PC-3 (cell line): Measurements from ENCODE around the gene NALCN. TPM values are rescaled to one million over a fixed set of nuclear protein-coding genes. Genes with fewer than 3 reads are reported as not detected.

Experiments used
- ATAC-seq: fragments of 200-7000 bp; cut with Tn5 transposase; 2 replicates; pipeline ENCODE4 v1.9.1; 2020; ENCODE audit warnings: mild to moderate bottlenecking, moderate library complexity
- BruUV-seq: library from RNA; stranded (reverse); fragments of 400-500 nt; replicated peaks from 2 replicates; lab custom pipeline; 2021; lab: Mats Ljungman, UMichigan
- CTCF ChIA-PET: fragments of 300-600 bp; sonication (Branson Sonifier 250); formaldehyde crosslinking; loops from one replicate; lab custom pipeline; 2022; ENCODE audit warnings: antibody characterized with exemption; lab: Charles Lee
- POLR2A ChIA-PET: fragments of 300-600 bp; sonication (Branson Sonifier 250); formaldehyde crosslinking; loops from one replicate; lab custom pipeline; 2022; ENCODE audit warnings: antibody characterized with exemption; ENCODE audit not compliant: unreplicated experiment; lab: Charles Lee
- DNase-seq: peaks from one replicate; pipeline ENCODE4 v3.0.0-alpha.2; 2015
- H2AFZ ChIP-seq: fragments of 300-600 bp; sonication (generic); 2 replicates; pipeline ENCODE4 v1.6.0; 2016; ENCODE audit warnings: antibody characterized with exemption, low read length
- H3F3A ChIP-seq: fragments of 300-600 bp; sonication (generic); one replicate; pipeline ENCODE4 v1.6.0; 2017; ENCODE audit warnings: antibody characterized with exemption, low read length, control low read depth, mild to moderate bottlenecking; ENCODE audit not compliant: unreplicated experiment
- H3K27ac ChIP-seq: fragments of 300-600 bp; sonication (generic); 2 replicates; pipeline ENCODE4 v1.5.1; 2016; ENCODE audit warnings: mild to moderate bottlenecking, low read length
- H3K27me3 ChIP-seq: fragments of 300-600 bp; sonication (generic); 2 replicates; pipeline ENCODE4 v1.6.1; 2016; ENCODE audit warnings: low read length, mixed read lengths
- H3K36me3 ChIP-seq: fragments of 300-600 bp; sonication (generic); 2 replicates; pipeline ENCODE4 v1.6.1; 2016; ENCODE audit warnings: low read depth, mixed run types, low read length, mixed read lengths
- H3K4me1 ChIP-seq: fragments of 300-600 bp; sonication (generic); 2 replicates; pipeline ENCODE4 v1.5.1; 2016; ENCODE audit warnings: low read length; ENCODE audit not compliant: insufficient read depth
- H3K4me2 ChIP-seq: fragments of 300-600 bp; sonication (generic); 2 replicates; pipeline ENCODE4 v1.6.0; 2016; ENCODE audit warnings: low read length
- H3K4me3 ChIP-seq: fragments of 300-600 bp; sonication (generic); 2 replicates; pipeline ENCODE4 v1.5.1; 2016; ENCODE audit warnings: mild to moderate bottlenecking, low read length, mixed read lengths
- H3K79me2 ChIP-seq: fragments of 300-600 bp; sonication (generic); 2 replicates; pipeline ENCODE4 v1.6.1; 2017; ENCODE audit warnings: low read length, mixed read lengths
- H3K9ac ChIP-seq: fragments of 300-600 bp; sonication (generic); 2 replicates; pipeline ENCODE4 v1.6.0; 2016; ENCODE audit warnings: mild to moderate bottlenecking, low read length
- H3K9me2 ChIP-seq: fragments of 300-600 bp; sonication (generic); replicated peaks from 2 replicates; pipeline ENCODE4 v1.6.1; 2016; ENCODE audit warnings: mixed run types, low read length, mixed read lengths
- H3K9me3 ChIP-seq: fragments of 300-600 bp; sonication (generic); 2 replicates; pipeline ENCODE4 v1.6.1; 2016; ENCODE audit warnings: low read length, mixed read lengths
- H4K20me1 ChIP-seq: fragments of 300-600 bp; sonication (generic); 2 replicates; pipeline ENCODE4 v1.6.1; 2016; ENCODE audit warnings: low read length, mixed read lengths
- EZH2 ChIP-seq: fragments of 300-600 bp; sonication (generic); IDR thresholded peaks from one replicate; pipeline ENCODE4 v1.6.1; 2017; ENCODE audit warnings: antibody characterized with exemption, mild to moderate bottlenecking, low read length; ENCODE audit not compliant: unreplicated experiment
- EZH2phosphoT487 ChIP-seq: fragments of 300-600 bp; sonication (generic); IDR thresholded peaks from 2 replicates; pipeline ENCODE4 v1.6.1; 2018; ENCODE audit warnings: mild to moderate bottlenecking, antibody characterized with exemption, low read length, borderline replicate concordance
- intact Hi-C: fragments of 100-400 bp; cut with micrococcal nuclease; formaldehyde crosslinking; loops from 2 replicates; pipeline ENCODE4 v1.9.0; 2023
- total RNA-seq: library from RNA; depleted of rRNA; stranded (reverse); fragments of >200 nt; gene quantifications from 2 replicates; pipeline ENCODE4 v1.2.3, GENCODE V29; 2014
- TF ChIP-seq, protein P1 (sequence below): fragments of 300-600 bp; sonication (generic); conservative IDR thresholded peaks from 2 replicates; pipeline ENCODE4 v1.5.1; 2017; ENCODE audit warnings: antibody characterized with exemption, low read depth, mild to moderate bottlenecking, low read length

The NALCN gene
- total RNA-seq, 1 experiment from 2014 or later: 11.8 TPM

DNA sequence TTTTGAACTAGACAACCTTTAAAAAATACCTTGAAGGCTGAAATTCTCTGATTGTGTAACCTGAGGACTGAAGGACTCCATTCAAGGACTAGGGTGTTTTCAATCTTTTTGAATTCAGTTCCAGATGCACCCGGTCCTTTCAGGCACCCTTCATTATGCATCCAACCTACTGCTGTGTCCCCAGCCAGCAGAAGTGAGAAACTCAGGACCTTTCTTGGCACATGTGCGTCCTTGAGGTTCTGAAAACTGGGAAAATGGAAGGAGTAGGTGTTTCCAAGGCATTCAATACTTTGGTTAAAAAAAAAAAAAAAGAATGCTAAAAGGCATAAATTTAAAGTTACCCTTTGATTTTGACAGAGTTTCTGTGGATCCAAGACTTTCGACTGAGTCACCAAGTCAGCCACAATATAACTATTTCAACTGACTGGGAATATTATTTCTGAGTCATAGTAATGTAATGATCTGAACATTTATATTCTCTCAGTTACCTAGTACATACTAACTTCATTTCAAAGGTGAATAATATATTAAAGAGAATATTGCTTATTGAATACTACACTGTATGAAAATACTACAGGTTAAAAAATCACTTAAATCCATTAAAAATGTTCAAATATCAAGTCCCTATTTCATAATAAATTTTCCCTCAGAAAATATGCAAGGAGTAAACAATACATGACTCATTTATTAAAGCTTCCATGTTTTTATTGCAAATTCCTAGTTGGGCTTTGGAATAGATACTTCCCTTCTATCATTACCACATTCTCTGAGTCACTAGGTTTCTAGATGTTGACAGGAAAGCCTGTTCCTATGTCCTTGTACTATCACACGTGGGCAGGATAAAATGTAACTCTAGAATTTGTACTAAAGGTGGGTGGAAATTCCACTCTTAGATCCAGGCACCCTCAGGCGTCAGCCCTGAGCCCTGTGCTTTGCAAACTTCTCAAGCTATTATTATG, 33.8 kb upstream of the NALCN start:
- ChIA-PET POLR2A (no interaction called here), CTCF (no interaction called here)
- TF ChIP-seq EZH2 (no peak), EZH2phosphoT487 (no peak)
- TF ChIP-seq, protein P1, sequence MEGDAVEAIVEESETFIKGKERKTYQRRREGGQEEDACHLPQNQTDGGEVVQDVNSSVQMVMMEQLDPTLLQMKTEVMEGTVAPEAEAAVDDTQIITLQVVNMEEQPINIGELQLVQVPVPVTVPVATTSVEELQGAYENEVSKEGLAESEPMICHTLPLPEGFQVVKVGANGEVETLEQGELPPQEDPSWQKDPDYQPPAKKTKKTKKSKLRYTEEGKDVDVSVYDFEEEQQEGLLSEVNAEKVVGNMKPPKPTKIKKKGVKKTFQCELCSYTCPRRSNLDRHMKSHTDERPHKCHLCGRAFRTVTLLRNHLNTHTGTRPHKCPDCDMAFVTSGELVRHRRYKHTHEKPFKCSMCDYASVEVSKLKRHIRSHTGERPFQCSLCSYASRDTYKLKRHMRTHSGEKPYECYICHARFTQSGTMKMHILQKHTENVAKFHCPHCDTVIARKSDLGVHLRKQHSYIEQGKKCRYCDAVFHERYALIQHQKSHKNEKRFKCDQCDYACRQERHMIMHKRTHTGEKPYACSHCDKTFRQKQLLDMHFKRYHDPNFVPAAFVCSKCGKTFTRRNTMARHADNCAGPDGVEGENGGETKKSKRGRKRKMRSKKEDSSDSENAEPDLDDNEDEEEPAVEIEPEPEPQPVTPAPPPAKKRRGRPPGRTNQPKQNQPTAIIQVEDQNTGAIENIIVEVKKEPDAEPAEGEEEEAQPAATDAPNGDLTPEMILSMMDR: no peak
- Histone ChIP-seq H3K27me3 (no peaks in the 10 kb centered on the region), H3F3A (peaks cover 5% of the 10 kb centered on the region), H4K20me1 (no peaks in the 10 kb centered on the region), H3K9ac (peak overlapping the region; percentile 70), H3K9me3 (no peaks in the 10 kb centered on the region), H3K9me2 (no peaks in the 10 kb centered on the region), H2AFZ (0 out of 2 replicates have a peak overlapping the region, but pooled peaks have one; percentile 46), H3K36me3 (no peaks in the 10 kb centered on the region), H3K4me3 (peak overlapping the region; percentile 26; the same call in 1 of the 2 replicates), H3K4me1 (peaks cover 37% of the 10 kb centered on the region), H3K27ac (peak overlapping the region; percentile 99), H3K4me2 (peak overlapping the region; percentile 89), H3K79me2 (peaks cover 25% of the 10 kb centered on the region)
- DNase-seq: peak; percentile 93
- intact Hi-C loops: loop anchor here (1.0 to 5.0 kb wide), 8 partner anchors 62 to 307 kb away; no protein-coding TSS in a partner anchor
- no TSS peak for BruUV-seq
- ATAC-seq: peak; percentile 54

DNA sequence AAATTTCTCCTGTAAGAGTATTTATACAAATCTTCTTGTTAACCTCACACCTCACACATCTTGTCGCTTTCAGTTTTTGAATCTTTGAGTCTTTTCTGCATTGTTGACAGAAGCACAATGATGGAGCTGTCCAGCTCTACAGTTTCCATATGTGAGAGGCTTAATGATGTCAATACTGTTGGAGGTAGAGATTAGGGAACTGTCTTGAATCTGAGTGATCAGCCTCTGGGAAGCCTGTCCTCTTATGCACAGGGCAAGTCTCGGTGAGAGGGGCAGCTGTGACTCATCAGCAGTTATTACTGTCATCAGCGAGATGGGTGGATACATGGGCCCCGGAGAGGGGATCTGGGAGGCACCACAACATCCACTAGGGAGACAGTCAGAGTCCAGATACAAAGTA, 31.5 kb upstream of the NALCN start:
- Histone ChIP-seq H3K9ac (no peak overlapping the region), H3K27me3 (no peaks in the 10 kb centered on the region), H3K79me2 (peaks cover 17% of the 10 kb centered on the region), H3K36me3 (no peaks in the 10 kb centered on the region), H3K4me2 (no peak overlapping the region), H3K9me2 (no peaks in the 10 kb centered on the region), H2AFZ (no peak overlapping the region), H3K9me3 (no peaks in the 10 kb centered on the region), H3K4me1 (peaks cover 28% of the 10 kb centered on the region), H3F3A (no peaks in the 10 kb centered on the region), H4K20me1 (no peaks in the 10 kb centered on the region), H3K27ac (no peak overlapping the region), H3K4me3 (no peak overlapping the region)
- DNase-seq (no peak), ATAC-seq (no peak)
- ChIA-PET POLR2A (no interaction called here), CTCF (no interaction called here)
- BruUV-seq: no TSS peak
- intact Hi-C loops: no loop called here
- no peak for TF ChIP-seq EZH2

DNA sequence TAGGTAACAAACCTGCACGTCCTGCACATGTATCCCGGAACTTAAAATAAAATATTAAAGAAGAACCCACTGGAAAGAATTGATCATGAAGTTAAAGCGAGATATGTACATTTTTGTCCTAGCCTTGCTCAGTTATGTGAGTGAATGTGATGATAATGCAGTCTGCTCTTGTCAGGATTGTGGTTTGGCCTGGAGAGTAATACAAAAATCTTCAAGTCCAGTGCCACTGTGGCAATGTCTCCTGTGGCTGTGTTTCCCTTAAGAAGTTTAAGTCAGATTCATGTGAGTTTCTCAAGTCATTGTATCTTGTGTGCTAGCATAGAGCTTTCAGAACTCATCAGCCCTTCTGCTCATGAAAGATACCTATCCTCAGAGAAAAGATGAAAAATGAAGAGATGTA, 18.2 kb upstream of the NALCN start:
- H4K20me1 ChIP-seq: no peaks in the 10 kb centered on the region
- no peaks in the 10 kb centered on the region for H3K4me1 ChIP-seq
- H3K79me2 ChIP-seq: no peaks in the 10 kb centered on the region
- DNase-seq (no peak), ATAC-seq (no peak)
- H3K4me2 ChIP-seq: no peak overlapping the region
- no peaks in the 10 kb centered on the region for H3F3A ChIP-seq
- no peaks in the 10 kb centered on the region for H3K36me3 ChIP-seq
- H3K9me3 ChIP-seq: no peaks in the 10 kb centered on the region
- no peaks in the 10 kb centered on the region for H3K9me2 ChIP-seq
- CTCF ChIA-PET: no interaction called here
- no peaks in the 10 kb centered on the region for H3K27me3 ChIP-seq
- H3K4me3 ChIP-seq: no peak overlapping the region
- BruUV-seq: no TSS peak
- intact Hi-C loops: no loop called here
- TF ChIP-seq EZH2phosphoT487: no peak
- no peak for TF ChIP-seq EZH2
- TF ChIP-seq, protein P1: no peak
- H3K9ac ChIP-seq: no peak overlapping the region
- H3K27ac ChIP-seq: no peak overlapping the region
- H2AFZ ChIP-seq: no peak overlapping the region
- POLR2A ChIA-PET: no interaction called here
